ENCODE measurements around the gene CDKN2A.

DNA sequence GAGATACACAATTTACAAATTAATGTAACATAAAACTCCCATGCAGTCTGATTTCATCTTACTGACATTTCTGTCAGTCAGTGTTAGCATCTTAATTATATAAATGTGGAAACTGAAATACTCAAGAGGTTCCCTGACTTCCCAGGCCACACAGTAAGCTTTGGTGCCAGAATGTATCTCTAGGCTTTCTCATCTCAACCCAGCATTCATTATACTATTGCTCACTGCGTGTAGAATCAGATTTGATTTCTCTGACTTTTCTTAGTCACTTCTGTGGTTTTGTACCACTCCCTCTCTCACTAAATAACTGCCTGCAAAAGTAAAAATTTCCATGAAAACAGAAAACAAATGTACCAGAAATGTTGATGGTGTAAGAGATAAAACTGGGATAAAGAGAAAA, 46.6 kb upstream of the CDKN2A start:
- TF ChIP-seq, protein P1, sequence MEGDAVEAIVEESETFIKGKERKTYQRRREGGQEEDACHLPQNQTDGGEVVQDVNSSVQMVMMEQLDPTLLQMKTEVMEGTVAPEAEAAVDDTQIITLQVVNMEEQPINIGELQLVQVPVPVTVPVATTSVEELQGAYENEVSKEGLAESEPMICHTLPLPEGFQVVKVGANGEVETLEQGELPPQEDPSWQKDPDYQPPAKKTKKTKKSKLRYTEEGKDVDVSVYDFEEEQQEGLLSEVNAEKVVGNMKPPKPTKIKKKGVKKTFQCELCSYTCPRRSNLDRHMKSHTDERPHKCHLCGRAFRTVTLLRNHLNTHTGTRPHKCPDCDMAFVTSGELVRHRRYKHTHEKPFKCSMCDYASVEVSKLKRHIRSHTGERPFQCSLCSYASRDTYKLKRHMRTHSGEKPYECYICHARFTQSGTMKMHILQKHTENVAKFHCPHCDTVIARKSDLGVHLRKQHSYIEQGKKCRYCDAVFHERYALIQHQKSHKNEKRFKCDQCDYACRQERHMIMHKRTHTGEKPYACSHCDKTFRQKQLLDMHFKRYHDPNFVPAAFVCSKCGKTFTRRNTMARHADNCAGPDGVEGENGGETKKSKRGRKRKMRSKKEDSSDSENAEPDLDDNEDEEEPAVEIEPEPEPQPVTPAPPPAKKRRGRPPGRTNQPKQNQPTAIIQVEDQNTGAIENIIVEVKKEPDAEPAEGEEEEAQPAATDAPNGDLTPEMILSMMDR (IDR thresholded peaks at IDR 0.05): no peak
- no peak for TF ChIP-seq EZH2 (IDR thresholded peaks at IDR 0.05; ENCODE audit: borderline replicate concordance, insufficient read depth, low read depth, low read length, poor library complexity, severe bottlenecking)
